Left lobe of liver (tissue), 2 donors: Measurements from ENCODE around the gene FAM107B. TPM values are rescaled to one million over a fixed set of nuclear protein-coding genes. Genes with fewer than 3 reads are reported as not detected.
"Not testable (repeated sequence)": the region's sequence is repeated elsewhere in the genome, so short reads cannot be mapped to it uniquely, and the experiment has no call there.

Experiments used
- ATAC-seq: fragments of 200-7000 bp; cut with Tn5 transposase; one replicate; pipeline ENCODE4 v1.9.1; 2020; ENCODE audit warnings: mild to moderate bottlenecking, moderate library complexity
- DNase-seq: peaks from one replicate; pipeline ENCODE4 v3.0.0-alpha.2; 2020; ENCODE audit warnings: low spot score
- total RNA-seq: library from RNA; stranded (reverse); gene quantifications from one replicate; pipeline ENCODE4 v1.2.1, GENCODE V29; 2021
- donor health status: DM: no; HTN: no; CAD: no; lungs with moderate emphysema.
- donor health status: DM: no; HTN: yes; CAD: no.

The FAM107B gene
- total RNA-seq, 1 donor from 2014 or later, result 67.2 TPM

- ATAC-seq, result no peak
- DNase-seq, result no peak
Measured at GRCh38 chr10:14667280-14667679, 107.4 kb downstream of the FAM107B start.

GRCh38 chr10:14665865-14666857 is 108.5 kb downstream of the FAM107B start:
- ATAC-seq (no peak), DNase-seq (no peak)

GRCh38 chr10:14665304-14665703 is 109.4 kb downstream of the FAM107B start:
- ATAC-seq, result no peak

GRCh38 chr10:14664345-14664744 is 110.4 kb downstream of the FAM107B start:
- ATAC-seq (no peak), DNase-seq (no peak)

More at GRCh38 chr10:14665304-14665703, 109.4 kb downstream of the FAM107B start:
- no peak for DNase-seq

GRCh38 chr10:14661818-14662217 is 112.9 kb downstream of the FAM107B start:
- DNase-seq (no peak), ATAC-seq (no peak)

GRCh38 chr10:14660831-14661230 is 113.9 kb downstream of the FAM107B start:
- DNase-seq, result no peak

GRCh38 chr10:14659626-14660196 is 115.0 kb downstream of the FAM107B start:
- no peak for DNase-seq
- ATAC-seq, result peak; percentile 37

More at GRCh38 chr10:14660831-14661230, 113.9 kb downstream of the FAM107B start:
- no peak for ATAC-seq

- not testable (repeated sequence) for ATAC-seq, DNase-seq
Measured at GRCh38 chr10:14659137-14659536, 115.6 kb downstream of the FAM107B start.

- DNase-seq, result no peak
- no peak for ATAC-seq
Measured at GRCh38 chr10:14658331-14659127, 116.2 kb downstream of the FAM107B start.

- no peak for ATAC-seq
- DNase-seq, result no peak
Measured at GRCh38 chr10:14656052-14656730, 118.5 kb downstream of the FAM107B start.

GRCh38 chr10:14654821-14655382 is 119.8 kb downstream of the FAM107B start:
- no peak for DNase-seq
- no peak for ATAC-seq

GRCh38 chr10:14653271-14654161 is 121.2 kb downstream of the FAM107B start:
- no peak for DNase-seq
- ATAC-seq, result peak; percentile 48

- DNase-seq (no peak), ATAC-seq (no peak)
Measured at GRCh38 chr10:14652816-14653215, 121.9 kb downstream of the FAM107B start.

GRCh38 chr10:14652067-14652466 is 122.6 kb downstream of the FAM107B start:
- DNase-seq, result no peak
- ATAC-seq, result no peak

- DNase-seq, result no peak
- no peak for ATAC-seq
Measured at GRCh38 chr10:14649739-14650138, 125.0 kb downstream of the FAM107B start.

GRCh38 chr10:14648946-14649345 is 125.8 kb downstream of the FAM107B start:
- ATAC-seq (no peak), DNase-seq (no peak)

GRCh38 chr10:14648005-14648765 is 126.5 kb downstream of the FAM107B start:
- ATAC-seq (peak; percentile 66), DNase-seq (peak; percentile 48)

- ATAC-seq, result no peak
- no peak for DNase-seq
Measured at GRCh38 chr10:14645239-14645960, 129.3 kb downstream of the FAM107B start.
